HG03280 (cell line): Measurements from ENCODE around the gene PRIM2.
"Not testable (repeated sequence)": the region's sequence is repeated elsewhere in the genome, so short reads cannot be mapped to it uniquely, and the experiment has no call there.

Experiments
- ATAC-seq: cut with Tn5 transposase; IDR thresholded peaks from one replicate; pipeline ENCODE4 v1.9.1; 2021; ENCODE audit warnings: mild to moderate bottlenecking, moderate library complexity; ENCODE audit not compliant: unreplicated experiment

Gene PRIM2

DNA sequence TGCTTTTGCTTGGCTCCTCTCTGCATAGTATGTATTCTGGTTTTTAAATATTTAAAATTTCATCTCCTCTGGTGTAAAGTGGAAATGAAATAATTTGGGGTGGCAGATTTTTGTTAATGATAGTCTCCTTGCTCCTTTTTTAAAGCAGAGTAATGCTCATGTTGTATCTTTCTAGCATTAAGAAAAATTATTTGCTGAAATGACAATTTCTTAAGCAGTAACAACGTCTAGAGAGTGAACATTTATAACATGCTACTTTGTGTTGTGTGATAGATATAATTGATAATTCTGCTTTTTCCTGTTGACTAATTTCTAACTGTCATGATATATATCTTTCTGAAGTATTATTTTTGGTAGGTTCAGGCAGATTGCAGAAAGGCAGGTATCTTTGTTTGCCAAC is 127.4 kb downstream of the PRIM2 start:
- not testable (repeated sequence) for ATAC-seq

DNA sequence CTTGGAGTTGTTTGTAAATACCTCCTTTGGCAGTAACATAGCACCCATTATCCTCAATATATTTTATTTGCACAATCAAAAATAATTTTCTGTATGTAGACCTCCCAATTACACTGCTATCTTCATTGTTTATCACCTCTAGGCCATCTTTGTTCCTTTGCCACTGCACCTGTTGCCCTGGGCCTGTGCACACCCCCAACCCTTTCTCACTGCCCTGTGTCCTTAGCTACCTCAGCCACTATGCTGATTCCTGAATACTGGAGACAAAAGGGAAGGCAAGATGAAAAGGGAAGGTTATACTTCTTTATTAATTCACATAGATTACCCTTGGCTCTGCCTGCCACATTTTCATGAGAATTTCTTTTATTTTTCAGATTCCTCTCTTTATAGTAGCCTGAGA is 127.9 kb downstream of the PRIM2 start:
- ATAC-seq = not testable (repeated sequence)

GRCh38 chr6:57445790-57446468 is 128.5 kb downstream of the PRIM2 start:
- not testable (repeated sequence) for ATAC-seq

DNA sequence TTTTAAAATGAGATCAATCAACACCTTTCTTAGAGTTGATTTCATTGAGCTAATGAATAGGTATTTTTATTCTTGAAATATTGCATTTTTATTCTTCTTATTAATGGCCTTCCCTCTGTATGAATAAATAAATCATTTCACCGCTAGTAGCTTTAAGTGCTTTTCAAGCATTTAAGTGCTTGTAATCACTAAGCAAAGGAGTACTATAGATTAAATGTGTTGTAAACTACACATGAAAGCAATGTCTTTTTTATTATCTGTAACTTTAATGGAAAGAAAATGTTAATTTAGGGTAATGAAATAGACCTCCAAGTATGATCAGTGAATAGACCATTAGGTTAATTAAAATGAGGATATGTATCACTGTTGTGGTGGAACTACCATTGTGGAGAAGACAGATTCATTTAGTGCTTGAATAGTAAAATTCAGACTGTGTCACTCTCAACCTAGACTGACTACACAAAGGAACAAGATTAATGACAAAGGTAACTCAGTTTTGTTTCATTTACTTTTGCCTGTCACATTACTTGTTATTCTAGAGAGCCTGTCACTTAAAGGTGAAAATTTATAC is 132.2 kb downstream of the PRIM2 start:
- not testable (repeated sequence) for ATAC-seq

- not testable (repeated sequence) for ATAC-seq
Measured at GRCh38 chr6:57459781-57460180, 142.4 kb downstream of the PRIM2 start.

GRCh38 chr6:57461022-57461421 is 143.6 kb downstream of the PRIM2 start:
- ATAC-seq = not testable (repeated sequence)

- not testable (repeated sequence) for ATAC-seq
Measured at GRCh38 chr6:57463809-57464208, 146.4 kb downstream of the PRIM2 start.

DNA sequence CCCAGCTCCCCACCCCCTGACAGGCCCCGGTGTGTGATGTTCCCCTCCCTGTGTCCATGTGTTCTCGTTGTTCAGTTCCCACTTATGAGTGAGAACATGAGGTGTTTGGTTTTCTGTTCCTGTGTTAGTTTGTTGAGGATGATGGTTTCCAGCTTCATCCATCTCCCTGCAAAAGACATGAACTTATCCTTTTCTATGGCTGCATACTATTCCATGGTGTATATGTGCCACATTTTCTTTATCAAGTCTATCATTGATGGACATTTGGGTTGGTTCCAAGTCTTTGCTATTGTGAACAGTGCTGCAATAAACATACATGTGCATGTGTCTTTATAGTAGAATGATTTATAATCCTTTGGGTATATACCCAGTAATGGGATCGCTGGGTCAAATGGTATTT is 148.5 kb downstream of the PRIM2 start:
- ATAC-seq = not testable (repeated sequence)

DNA sequence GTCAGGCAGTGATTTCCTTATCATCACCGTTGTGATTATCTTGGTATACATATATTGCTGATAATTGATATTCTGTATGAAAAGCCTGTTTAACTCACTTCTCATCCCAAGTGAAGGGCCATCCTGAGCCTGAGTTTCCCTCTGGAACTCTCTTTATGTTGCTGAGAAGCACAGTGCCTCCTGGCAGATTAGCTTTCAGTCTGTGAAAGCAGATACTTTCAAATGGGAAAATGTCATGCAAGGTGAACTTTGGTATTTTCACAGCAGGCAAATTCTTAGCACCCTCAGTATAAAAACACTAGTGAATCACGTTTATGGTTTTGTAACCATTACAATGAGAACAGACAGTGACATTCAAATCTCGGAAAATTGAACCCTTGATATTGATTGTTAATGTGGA is 151.6 kb downstream of the PRIM2 start:
- no peak for ATAC-seq

DNA sequence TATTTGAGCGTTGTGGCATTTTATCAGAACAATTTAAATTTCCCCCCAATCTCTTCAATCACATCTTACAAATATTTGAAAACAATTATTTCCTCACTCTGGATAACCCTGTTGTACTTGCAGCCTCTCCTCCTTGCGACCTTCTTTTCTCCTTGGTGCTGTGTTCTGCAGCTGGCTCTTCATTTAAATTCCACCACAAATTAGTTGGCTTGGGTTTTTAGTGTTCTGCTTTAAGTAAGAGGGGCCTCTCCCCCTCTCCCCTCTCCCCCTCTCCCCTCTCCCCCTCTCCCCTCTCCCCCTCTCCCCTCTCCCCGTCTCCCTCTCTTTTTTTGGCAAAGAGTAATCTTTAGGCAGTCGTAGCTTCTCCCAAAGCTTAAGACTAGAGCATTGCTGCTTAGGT is 152.7 kb downstream of the PRIM2 start:
- not testable (repeated sequence) for ATAC-seq

GRCh38 chr6:57471314-57471864 is 154.0 kb downstream of the PRIM2 start:
- not testable (repeated sequence) for ATAC-seq

DNA sequence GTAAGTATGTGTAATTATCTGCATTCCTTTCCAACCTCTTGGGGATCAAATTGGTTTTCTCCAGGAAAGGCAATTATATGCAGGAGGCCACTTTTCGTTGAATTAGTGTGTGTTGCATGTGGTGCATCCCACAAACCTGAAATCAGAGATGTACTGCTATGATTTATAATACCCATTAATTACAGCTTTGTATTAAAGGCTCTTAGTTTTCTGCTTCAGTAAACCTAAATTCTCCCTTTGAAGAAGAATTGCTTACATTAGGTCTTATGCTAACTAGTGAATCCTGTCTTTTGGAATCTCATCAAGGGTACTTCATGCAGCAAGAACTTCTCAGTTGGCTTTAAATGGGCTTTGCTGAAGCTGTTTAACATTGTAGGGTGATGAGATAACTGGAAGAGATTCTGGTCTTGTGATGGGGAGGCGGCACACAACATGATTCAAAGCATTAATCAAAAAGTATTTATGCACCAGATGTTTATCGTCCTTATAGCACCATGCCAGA is 155.5 kb downstream of the PRIM2 start:
- not testable (repeated sequence) for ATAC-seq

- ATAC-seq = not testable (repeated sequence)
Measured at GRCh38 chr6:57474862-57475475, 157.5 kb downstream of the PRIM2 start.

DNA sequence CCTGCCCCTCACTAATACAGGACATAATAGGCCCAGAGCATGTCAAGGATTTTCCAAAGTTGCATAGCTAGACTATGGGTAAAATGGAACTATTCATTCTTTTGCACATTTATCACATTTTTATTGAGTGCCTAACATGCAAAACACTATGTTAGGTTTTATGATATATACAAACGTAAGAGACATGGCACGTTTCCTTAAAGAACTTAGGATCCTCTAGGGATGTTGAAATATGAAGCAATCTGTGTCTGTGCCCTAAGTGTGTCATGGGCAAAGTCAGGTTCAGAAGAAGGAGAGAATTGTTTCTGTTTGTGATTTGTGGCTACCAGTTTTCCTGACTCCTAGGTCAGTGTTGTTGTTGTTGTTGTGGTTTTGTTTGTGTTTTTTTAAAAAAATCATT is 158.2 kb downstream of the PRIM2 start:
- ATAC-seq = not testable (repeated sequence)

DNA sequence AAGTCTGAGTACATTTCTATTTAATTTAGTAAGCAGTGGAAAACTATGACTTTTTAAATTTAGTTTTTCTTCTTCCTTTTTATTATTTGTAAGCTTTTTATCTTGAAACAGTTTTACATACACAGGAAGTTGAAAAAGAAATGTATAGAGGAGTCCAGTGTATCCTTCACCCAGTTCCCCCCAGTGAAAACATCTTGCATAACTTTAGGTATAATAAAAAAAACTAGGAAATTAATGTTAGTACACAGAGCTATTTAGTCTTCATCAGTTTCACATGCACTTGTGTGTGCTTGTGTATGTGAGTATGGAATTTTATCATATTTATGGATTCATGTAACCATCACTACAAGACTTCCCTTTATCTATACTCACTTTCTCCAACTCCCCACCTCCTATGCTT is 162.8 kb downstream of the PRIM2 start:
- ATAC-seq = not testable (repeated sequence)

DNA sequence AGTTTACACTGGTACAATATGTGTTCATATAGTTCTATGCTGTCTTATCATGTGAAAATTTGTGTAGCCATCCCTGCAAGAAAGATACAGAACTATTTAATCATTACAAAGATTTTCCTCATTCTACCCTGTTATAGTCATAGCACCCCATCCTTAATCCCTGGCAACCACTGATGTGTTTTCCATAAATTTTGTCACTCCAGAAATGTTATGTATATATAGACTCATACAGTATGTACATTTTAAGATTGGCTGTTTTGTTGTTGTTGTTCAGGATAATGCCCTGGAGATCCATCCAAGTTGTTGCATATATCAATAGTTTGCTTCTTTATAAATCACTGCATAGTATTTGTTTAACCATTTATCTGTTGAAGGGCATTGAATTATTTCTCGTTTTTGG is 163.7 kb downstream of the PRIM2 start:
- not testable (repeated sequence) for ATAC-seq

GRCh38 chr6:57482471-57482870 is 165.0 kb downstream of the PRIM2 start:
- not testable (repeated sequence) for ATAC-seq

DNA sequence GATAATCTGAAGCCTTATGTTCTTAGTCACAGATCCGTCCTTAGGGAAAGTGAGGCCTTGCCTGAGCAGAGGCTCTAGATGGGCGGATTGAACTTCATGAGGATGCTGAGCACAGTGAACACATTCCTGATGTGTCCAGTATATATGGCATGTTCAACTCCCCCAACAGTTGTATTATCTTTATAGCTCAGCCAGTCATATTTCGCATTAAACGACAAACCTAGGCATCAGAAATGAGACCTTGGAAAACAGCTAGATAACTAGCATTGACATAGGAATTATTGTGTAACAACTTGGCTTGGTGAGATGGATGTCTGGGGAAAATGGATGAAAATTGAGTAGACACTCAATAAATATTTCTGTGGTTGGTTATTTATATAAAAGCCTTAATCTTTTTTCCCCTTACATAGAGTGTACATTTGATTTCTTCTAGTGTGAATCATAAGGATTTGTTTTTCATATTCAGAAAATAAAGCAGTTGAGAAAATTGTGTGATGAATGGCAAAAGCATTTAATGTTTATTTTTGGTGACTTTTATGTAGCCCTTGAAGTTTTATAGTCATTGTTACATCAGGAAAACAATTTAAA is 169.2 kb downstream of the PRIM2 start:
- ATAC-seq = not testable (repeated sequence)

DNA sequence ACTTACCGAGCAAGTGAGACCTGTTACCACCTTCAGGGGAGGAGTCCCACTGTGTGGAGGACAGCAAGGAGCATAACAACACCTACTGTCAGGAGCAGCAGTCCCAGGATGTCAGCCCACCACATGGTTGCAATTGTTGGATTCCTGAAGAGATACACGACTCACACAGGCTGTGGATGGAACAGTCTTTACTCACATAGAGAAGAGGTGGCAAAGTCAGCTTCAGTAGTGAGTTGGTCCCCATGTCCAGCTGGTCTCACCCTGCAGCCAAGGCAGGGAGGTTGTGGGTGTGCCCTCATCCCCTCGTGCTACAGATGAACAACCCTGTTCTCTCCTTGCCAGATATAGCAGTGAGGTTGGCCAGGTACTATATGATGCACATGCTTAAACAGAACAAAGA is 171.1 kb downstream of the PRIM2 start:
- ATAC-seq = not testable (repeated sequence)

DNA sequence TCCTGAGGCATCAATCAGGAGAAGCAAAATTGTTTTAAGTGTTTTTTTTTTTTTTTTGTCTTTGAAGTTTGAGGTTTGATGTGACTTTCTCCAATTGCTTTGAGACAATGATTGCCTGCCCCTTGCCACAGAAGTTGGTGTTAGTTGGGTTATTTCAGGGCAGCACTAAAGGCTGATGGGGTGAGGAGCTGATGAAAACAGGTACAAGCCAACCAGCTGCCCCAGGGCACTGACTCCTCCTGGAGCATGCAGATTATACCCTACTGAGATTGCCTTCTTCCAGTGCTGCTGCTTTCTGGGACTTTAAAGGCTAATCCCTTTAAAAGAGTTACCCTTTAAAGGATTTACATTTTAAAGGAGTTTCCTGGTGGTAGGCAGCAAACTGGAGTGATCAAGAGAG is 172.5 kb downstream of the PRIM2 start:
- ATAC-seq = not testable (repeated sequence)

GRCh38 chr6:57491795-57492194 is 174.4 kb downstream of the PRIM2 start:
- not testable (repeated sequence) for ATAC-seq
